HCT116 (cell line): ENCODE results near the gene ENGASE.
A peak's percentile ranks its signal among the peaks of the same experiment; 100 is the strongest.

Experiments used
- CEBPB ChIP-seq: IDR thresholded peaks from 2 replicates; pipeline ENCODE4 v1.6.1; 2012; ENCODE audit warnings: low read depth
- CTCF ChIP-seq, 3 experiments: fragments of 200-600 bp in 1 of 3; sonication (generic) in 1 of 3; IDR thresholded peaks in 2 of 3; conservative IDR thresholded peaks in 1 of 3; 2 replicates each; pipeline ENCODE4 v1.5.1; 2012 to 2017; ENCODE audit warnings: low read depth in 2 of 3, low read length in 2 of 3, antibody characterized with exemption in 1 of 3, borderline replicate concordance in 1 of 3, control low read depth in 1 of 3, mild to moderate bottlenecking in 1 of 3, mixed read lengths in 1 of 3, mixed run types in 1 of 3, moderate library complexity in 1 of 3; ENCODE audit not compliant: insufficient read depth in 1 of 3
- EZH2 ChIP-seq: fragments of 200-600 bp; sonication (generic); IDR thresholded peaks from 2 replicates; pipeline ENCODE4 v1.6.1; 2017; ENCODE audit warnings: antibody characterized with exemption, mixed run types
- POLR2A ChIP-seq: IDR thresholded peaks from 2 replicates; pipeline ENCODE4 v1.7.0; 2011; ENCODE audit warnings: borderline replicate concordance; ENCODE audit not compliant: insufficient read depth, insufficient read length; ENCODE audit errors: extremely low read depth
- RAD21 ChIP-seq: IDR thresholded peaks from 2 replicates; pipeline ENCODE4 v1.6.1; 2012; ENCODE audit warnings: low read depth, mild to moderate bottlenecking
- REST ChIP-seq: IDR thresholded peaks from 2 replicates; pipeline ENCODE4 v1.6.1; 2012; ENCODE audit warnings: low read depth

GRCh38 chr17:79087428-79088143, 13.0 kb downstream of the ENGASE start:
- TF ChIP-seq CEBPB: no peak
- peak; percentile 88 to 98 (median 96) for TF ChIP-seq CTCF (IDR thresholded peaks at IDR 0.05 in 2 of 3, conservative IDR thresholded peaks at IDR 0.05 in 1 of 3; ENCODE audit: borderline replicate concordance in 1 of 3, insufficient read depth in 1 of 3, low read depth in 2 of 3, low read length in 2 of 3)
- TF ChIP-seq REST: no peak
- TF ChIP-seq POLR2A: no peak
- TF ChIP-seq EZH2: no peak
- TF ChIP-seq RAD21: peak; percentile 92
